CD4-positive, alpha-beta T cell treated with Interleukin-6 for 4 hours (primary cell): ENCODE measurements around the gene SMIM20.

Experiments
- DNase-seq: peaks from one replicate; pipeline ENCODE4 v3.0.0-alpha.2; 2020; ENCODE audit warnings: mixed read lengths

SMIM20 gene

DNA sequence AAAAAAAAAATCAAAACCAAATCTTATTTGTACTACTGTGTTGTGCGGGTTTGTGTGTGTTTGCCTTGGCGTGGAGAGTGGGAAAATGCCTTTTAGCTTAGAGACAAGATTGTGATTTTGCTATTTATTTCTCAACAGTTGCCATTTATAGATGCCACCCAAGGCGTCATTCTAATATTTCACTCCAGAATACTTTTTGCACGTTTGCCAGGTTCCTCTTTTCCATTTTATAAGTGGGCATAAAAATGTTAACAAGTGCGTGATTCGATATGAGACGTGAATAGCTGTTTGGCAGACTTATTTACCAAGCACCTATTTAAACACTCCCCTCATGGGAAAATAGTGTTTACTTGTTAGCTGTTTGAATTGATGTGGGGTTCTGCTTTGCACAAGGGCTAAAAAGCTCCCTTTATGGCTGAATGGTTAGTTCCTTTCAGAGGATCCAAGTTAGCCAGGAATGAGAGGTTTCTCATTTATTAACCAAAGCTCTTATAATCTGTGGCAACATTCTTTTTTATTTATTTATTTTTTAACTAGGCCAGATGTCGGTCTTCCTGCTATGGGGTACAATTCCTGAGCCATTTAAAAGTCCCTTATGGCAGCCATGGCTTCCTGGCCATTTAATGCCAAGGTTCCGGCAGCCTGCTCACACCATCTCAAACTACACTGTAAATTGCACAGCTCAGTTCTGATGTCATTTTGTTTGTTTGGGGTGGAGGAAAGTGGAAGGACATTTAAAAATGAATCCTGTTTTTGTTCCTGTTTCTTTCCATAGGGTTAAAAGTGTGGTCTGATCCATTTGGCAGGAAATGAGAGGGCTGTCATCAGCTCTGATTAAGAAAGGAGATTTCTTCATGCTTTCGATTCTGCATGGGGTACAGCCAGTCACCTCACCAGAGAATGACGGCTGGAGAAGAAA, 14.6 kb downstream of the SMIM20 start:
- DNase-seq: no peak

- DNase-seq: no peak
Observed at GRCh38 chr4:25929298-25929686, 15.3 kb downstream of the SMIM20 start.

- no peak for DNase-seq
Observed at GRCh38 chr4:25930731-25931354, 16.8 kb downstream of the SMIM20 start.

GRCh38 chr4:25936696-25937095, 22.7 kb downstream of the SMIM20 start:
- no peak for DNase-seq

- DNase-seq: no peak
Observed at GRCh38 chr4:25937801-25938200, 23.8 kb downstream of the SMIM20 start.

GRCh38 chr4:25938366-25938765, 24.3 kb downstream of the SMIM20 start:
- no peak for DNase-seq

DNA sequence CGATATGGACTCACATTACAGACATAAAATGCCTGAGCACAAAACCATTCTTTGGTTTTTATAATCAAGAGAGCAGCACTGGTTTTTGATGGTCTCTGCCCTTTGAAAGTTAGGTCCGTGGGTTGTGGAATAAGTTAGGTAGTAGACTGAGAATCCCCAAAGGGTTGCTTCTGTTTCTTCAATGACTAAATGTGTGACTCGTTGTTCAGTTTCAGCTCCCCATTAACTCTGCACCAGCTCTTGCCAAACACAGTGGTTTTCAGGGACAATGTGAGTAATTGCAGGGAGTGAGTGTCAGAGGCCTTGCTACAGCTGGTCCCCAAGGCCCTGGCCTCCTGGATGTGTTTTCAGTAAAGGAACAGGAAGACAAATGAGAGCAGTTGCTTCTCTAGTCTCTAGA, 24.8 kb downstream of the SMIM20 start:
- no peak for DNase-seq

DNA sequence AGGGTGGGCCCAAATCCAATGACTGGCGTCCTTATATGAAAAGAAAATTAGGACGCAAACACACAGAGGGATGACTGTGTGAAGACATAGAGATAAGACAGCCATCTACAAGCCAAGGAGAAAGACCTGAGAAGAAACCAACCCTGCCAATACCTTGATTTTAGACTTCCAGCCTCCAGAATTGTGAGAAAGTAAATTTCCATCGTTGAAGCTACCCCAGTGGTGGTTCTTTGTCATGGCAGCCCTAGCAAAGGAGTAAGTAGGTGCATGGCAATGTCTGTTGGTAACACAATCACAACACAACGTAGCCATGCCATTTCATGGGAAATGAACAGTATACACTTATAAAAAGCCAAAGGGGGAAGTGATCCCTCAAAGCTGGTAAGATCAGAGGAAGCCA, 25.3 kb downstream of the SMIM20 start:
- no peak for DNase-seq

DNA sequence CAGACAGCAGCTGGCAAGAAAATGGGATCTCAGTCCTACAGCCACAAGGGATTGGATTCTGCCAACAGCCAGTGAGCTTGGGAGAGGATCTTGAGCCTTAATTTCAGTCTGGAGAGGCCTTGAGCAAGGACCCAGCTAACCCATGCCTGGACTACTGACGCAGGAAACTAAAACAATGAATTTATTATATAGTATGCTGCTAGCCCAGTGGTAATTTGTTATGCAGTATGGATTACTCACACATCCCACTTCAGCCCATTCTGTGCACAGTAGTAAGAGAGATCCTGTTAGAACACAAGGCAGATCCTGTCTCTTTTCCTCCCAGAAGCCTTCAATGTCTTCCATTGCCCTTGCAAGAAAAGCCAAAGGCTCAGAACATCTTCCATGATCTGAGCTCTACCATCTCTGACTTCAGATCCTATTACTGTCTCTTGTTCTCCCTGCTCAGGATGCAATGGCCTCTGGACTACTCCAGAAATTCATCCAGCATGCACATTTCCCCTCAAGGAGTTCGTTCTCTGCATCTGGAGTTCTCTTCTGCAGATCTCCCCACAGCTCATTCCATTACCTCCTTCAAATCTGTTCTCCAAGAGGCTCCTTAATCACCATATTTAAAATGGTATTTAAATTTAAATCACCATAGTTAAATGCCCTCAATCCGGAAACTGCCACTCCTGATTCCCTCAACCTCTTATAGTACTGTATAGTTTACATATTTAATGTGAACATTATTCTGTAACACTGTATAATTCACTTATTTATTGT, 27.6 kb downstream of the SMIM20 start:
- DNase-seq: no peak

- DNase-seq: no peak
Observed at GRCh38 chr4:25943312-25943711, 29.3 kb downstream of the SMIM20 start.

DNA sequence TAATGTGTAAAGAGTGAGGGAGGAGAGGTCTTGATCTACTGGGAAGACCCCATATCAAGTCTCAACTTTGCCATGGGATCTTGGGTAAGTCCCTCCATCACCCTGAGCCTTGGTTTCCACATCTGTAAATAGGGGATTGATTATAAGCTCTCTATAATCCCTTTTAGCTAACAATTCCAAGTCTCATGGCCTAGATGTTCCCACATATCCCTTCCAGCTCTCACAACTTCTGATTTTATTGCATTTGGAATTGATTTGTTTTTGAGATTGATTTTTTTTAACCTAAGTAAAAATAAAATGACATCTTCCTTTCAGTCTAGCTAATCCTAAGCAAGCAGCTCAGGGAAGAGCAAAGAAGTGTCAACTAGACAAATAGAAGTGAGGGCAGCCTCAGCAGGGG, 29.8 kb downstream of the SMIM20 start:
- no peak for DNase-seq

DNA sequence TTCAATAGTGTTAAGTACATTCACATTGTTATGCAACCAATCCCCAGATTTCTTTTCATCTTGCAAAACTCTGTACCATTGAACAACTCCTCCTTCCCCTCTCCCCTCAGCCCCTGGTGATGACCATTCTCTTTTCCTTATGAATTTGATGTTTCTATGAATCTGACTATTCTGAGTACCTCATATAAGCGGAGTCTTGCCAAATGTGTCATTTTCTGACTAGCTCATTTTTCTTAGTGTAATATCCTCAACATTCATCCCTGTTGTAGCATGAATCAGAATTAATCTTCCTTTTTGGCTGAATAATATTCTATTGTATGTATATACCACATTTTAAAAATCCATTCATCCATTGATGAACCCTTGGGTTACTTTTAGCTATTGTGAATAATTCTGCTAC, 34.0 kb downstream of the SMIM20 start:
- DNase-seq: no peak

- no peak for DNase-seq
Observed at GRCh38 chr4:25949173-25949748, 35.2 kb downstream of the SMIM20 start.

DNA sequence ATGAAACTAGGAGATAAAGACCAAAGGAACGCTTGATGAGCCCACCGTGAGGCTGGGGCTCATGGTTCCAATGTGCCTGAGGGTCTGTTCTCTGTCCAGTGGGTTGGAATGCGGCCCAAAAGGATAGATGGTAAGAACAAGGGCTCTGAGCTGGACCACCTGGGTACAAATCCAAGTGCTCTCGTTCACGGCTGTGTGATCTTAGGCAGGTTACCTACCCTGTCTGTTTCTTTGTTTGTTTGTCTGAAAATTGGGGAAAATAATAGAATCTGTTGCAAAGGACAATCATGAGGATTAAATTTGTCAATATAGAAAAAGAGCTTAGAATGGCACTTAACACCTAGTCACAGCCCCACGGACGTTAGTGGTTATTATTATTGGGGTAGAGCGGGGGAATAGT, 36.0 kb downstream of the SMIM20 start:
- DNase-seq: no peak

GRCh38 chr4:25950461-25951389, 36.7 kb downstream of the SMIM20 start:
- DNase-seq: no peak

DNA sequence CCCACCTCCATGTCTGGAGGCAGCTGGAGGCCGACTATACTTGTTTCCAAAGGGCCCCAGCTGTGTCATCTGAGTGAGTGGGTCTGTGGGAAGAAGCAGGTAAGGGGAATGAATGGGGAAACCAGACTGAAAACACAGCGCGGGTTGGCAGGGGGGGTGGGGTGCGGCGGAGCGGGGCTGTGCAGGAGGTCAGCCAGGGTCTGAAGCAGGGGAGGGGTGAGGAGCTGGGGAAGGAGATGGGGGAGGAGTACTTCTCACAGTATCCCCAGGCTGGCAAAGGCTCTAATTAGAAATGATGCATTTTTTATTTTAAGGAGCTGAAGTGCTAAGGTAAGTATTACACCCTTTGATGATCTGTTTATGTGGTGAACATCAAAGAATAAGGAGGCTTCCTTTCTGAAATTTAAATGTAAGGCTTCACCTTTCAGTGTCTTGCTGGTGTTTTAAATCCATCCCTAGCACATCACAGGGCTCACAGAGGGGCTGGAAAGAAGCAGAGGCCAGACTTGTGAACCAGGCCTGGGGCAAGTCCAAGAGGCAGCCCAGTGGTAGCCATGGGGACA, 37.5 kb downstream of the SMIM20 start:
- DNase-seq: no peak

GRCh38 chr4:25953740-25954139, 39.7 kb downstream of the SMIM20 start:
- no peak for DNase-seq

GRCh38 chr4:25954293-25954904, 40.4 kb downstream of the SMIM20 start:
- no peak for DNase-seq

- no peak for DNase-seq
Observed at GRCh38 chr4:25955705-25956104, 41.7 kb downstream of the SMIM20 start.

GRCh38 chr4:25956260-25956659, 42.2 kb downstream of the SMIM20 start:
- DNase-seq: no peak

DNA sequence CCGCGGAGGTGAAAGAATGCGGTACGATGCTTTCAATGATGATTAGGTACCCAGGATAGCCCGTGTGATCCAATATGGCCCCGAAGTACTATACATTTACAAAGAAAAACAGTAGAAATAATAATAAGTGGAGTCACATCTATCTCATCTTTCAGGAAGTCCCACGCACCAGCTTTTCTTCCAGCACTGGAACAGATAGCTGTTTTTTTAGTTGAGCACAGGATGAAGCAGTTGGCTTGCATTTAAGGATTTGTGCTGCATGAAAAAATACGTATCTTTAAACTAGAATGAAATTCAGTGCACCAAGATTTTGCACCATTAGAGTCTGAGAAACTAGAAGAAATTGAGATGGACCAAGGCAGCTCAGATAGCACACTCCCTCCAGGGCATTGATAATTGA, 44.1 kb downstream of the SMIM20 start:
- no peak for DNase-seq
